GM23338 (cell line): ENCODE measurements around the gene HTR6. TPM values are rescaled to one million over a fixed set of nuclear protein-coding genes. Genes with fewer than 3 reads are reported as not detected.

Experiments
- ATAC-seq: fragments of 200-7000 bp; cut with Tn5 transposase; 3 replicates; pipeline ENCODE4 v1.9.1; 2020
- DNase-seq: peaks from one replicate; pipeline ENCODE4 v3.0.0-alpha.2; 2015; ENCODE audit warnings: low spot score
- H2AFZ ChIP-seq: fragments of 200-600 bp; sonication (generic); 2 replicates; pipeline ENCODE4 v1.8.0; 2016; ENCODE audit warnings: antibody characterized with exemption, mild to moderate bottlenecking, moderate library complexity
- H3F3A ChIP-seq: fragments of 200-600 bp; sonication (generic); replicated peaks from 2 replicates; pipeline ENCODE4 v1.8.0; 2017; ENCODE audit warnings: antibody characterized with exemption, mixed run types, low read depth
- H3K27ac ChIP-seq: fragments of 200-600 bp; sonication (generic); 2 replicates; pipeline ENCODE4 v1.6.1; 2016; ENCODE audit warnings: low read depth
- H3K27me3 ChIP-seq: fragments of 200-600 bp; sonication (generic); 2 replicates; pipeline ENCODE4 v1.8.0; 2016; ENCODE audit warnings: mild to moderate bottlenecking, mixed run types, moderate library complexity; ENCODE audit not compliant: insufficient read depth
- H3K36me3 ChIP-seq: fragments of 200-600 bp; sonication (generic); 2 replicates; pipeline ENCODE4 v1.8.0; 2016; ENCODE audit warnings: mild to moderate bottlenecking; ENCODE audit not compliant: insufficient read depth
- H3K4me1 ChIP-seq: fragments of 200-600 bp; sonication (generic); 2 replicates; pipeline ENCODE4 v1.8.0; 2016; ENCODE audit warnings: mild to moderate bottlenecking, moderate library complexity; ENCODE audit not compliant: insufficient read depth
- H3K4me2 ChIP-seq: fragments of 200-600 bp; sonication (generic); 2 replicates; pipeline ENCODE4 v1.7.1; 2017; ENCODE audit warnings: mixed run types
- H3K4me3 ChIP-seq: fragments of 200-600 bp; sonication (generic); 2 replicates; pipeline ENCODE4 v1.6.1; 2016; ENCODE audit warnings: mixed run types
- H3K79me2 ChIP-seq: fragments of 200-600 bp; sonication (generic); replicated peaks from 2 replicates; pipeline ENCODE4 v1.8.0; 2017; ENCODE audit warnings: mild to moderate bottlenecking; ENCODE audit not compliant: insufficient read depth
- H3K9me2 ChIP-seq: fragments of 200-600 bp; sonication (generic); 2 replicates; pipeline ENCODE4 v1.8.0; 2017; ENCODE audit not compliant: insufficient read depth
- H4K20me1 ChIP-seq: fragments of 200-600 bp; sonication (generic); replicated peaks from 2 replicates; pipeline ENCODE4 v1.8.0; 2017; ENCODE audit warnings: mild to moderate bottlenecking; ENCODE audit not compliant: insufficient read depth
- H3K27ac Mint-ChIP-seq: 2 replicates; pipeline ENCODE4 v1.8.0; 2020; ENCODE audit warnings: inconsistent platforms, mild to moderate bottlenecking, moderate library complexity, mixed read lengths
- H3K27me3 Mint-ChIP-seq: 3 replicates; pipeline ENCODE4 v1.8.0; 2022; ENCODE audit warnings: low read depth, mild to moderate bottlenecking, moderate library complexity, mixed read lengths, inconsistent platforms; ENCODE audit not compliant: insufficient read depth, poor library complexity
- H3K36me3 Mint-ChIP-seq: 3 replicates; pipeline ENCODE4 v1.8.0; 2021; ENCODE audit warnings: low read depth, mild to moderate bottlenecking, inconsistent platforms, moderate library complexity, mixed read lengths
- H3K4me1 Mint-ChIP-seq: 3 replicates; pipeline ENCODE4 v1.8.0; 2020; ENCODE audit warnings: mild to moderate bottlenecking, inconsistent platforms, mixed read lengths
- H3K4me3 Mint-ChIP-seq: 3 replicates; pipeline ENCODE4 v1.8.0; 2021; ENCODE audit warnings: moderate library complexity, mild to moderate bottlenecking, inconsistent platforms, mixed read lengths
- H3K9me3 Mint-ChIP-seq: 3 replicates; pipeline ENCODE4 v1.8.0; 2020; ENCODE audit warnings: moderate library complexity, mild to moderate bottlenecking, inconsistent platforms, mixed read lengths
- CREB1 ChIP-seq: fragments of 250-450 bp; sonication (Bioruptor Pico); IDR thresholded peaks from 2 replicates; pipeline ENCODE4 v1.5.0; 2020; ENCODE audit warnings: low read depth, mild to moderate bottlenecking, moderate library complexity
- CTCF ChIP-seq, 2 experiments: fragments of 200-600 bp in 1 of 2; sonication (generic) in 1 of 2; conservative IDR thresholded peaks; 2 replicates each; pipeline versions ENCODE4 v1.5.1 to v1.6.1; 2016 to 2017; ENCODE audit warnings: antibody characterized with exemption in 2 of 2, low read depth in 2 of 2, mild to moderate bottlenecking in 2 of 2, moderate library complexity in 1 of 2
- ETS1 ChIP-seq: IDR thresholded peaks from 2 replicates; pipeline ENCODE4 v1.6.1; 2016; ENCODE audit warnings: antibody characterized with exemption
- EZH2 ChIP-seq: fragments of 200-600 bp; sonication (generic); IDR thresholded peaks from one replicate; pipeline ENCODE4 v1.8.0; 2017; ENCODE audit warnings: antibody characterized with exemption, mild to moderate bottlenecking, low read depth; ENCODE audit not compliant: unreplicated experiment
- EZH2phosphoT487 ChIP-seq: fragments of 200-600 bp; sonication (generic); IDR thresholded peaks from one replicate; pipeline ENCODE4 v1.8.1; 2018; ENCODE audit warnings: antibody characterized with exemption; ENCODE audit not compliant: unreplicated experiment
- JUNB ChIP-seq: IDR thresholded peaks from one replicate; pipeline ENCODE4 v1.6.1; 2016; ENCODE audit warnings: antibody characterized with exemption; ENCODE audit not compliant: unreplicated experiment
- NANOG ChIP-seq: IDR thresholded peaks from 2 replicates; pipeline ENCODE4 v1.6.1; 2016; ENCODE audit warnings: antibody characterized with exemption, borderline replicate concordance
- POLR2AphosphoS5 ChIP-seq: IDR thresholded peaks from 2 replicates; pipeline ENCODE4 v1.6.1; 2016; ENCODE audit warnings: antibody characterized with exemption, low read depth
- REST ChIP-seq: IDR thresholded peaks from one replicate; pipeline ENCODE4 v1.6.1; 2018; ENCODE audit warnings: antibody characterized with exemption; ENCODE audit not compliant: unreplicated experiment
- STAT1 ChIP-seq: IDR thresholded peaks from one replicate; pipeline ENCODE4 v1.6.1; 2016; ENCODE audit warnings: antibody characterized with exemption; ENCODE audit not compliant: unreplicated experiment
- ZNF114 ChIP-seq: fragments of 250-450 bp; sonication (Bioruptor Pico); IDR thresholded peaks from 2 replicates; pipeline ENCODE4 v1.5.0; 2020; ENCODE audit warnings: mild to moderate bottlenecking, moderate library complexity
- ZNF331 ChIP-seq: fragments of 250-450 bp; sonication (Bioruptor Pico); IDR thresholded peaks from 2 replicates; pipeline ENCODE4 v1.5.0; 2020; ENCODE audit warnings: low read depth, mild to moderate bottlenecking, moderate library complexity
- polyA plus RNA-seq: library from polyadenylated mRNA; unstranded; fragments of >200 nt; fragmentation: Nextera tagmentation; extraction: Ambion mirVana; gene quantifications from 2 replicates; pipeline ENCODE4 v1.2.1, GENCODE V29; 2016
- total RNA-seq: library from RNA; depleted of rRNA; stranded (reverse); fragments of >200 nt; shearing (Covaris generic); gene quantifications from 2 replicates; pipeline ENCODE4 v1.2.3, GENCODE V29; 2014

The HTR6 gene
- total and polyA plus RNA-seq, 2 experiments from 2014 or later: 0.26 to 0.66 TPM

- peaks cover 36% of the 10 kb centered on the region for H3K27me3 Mint-ChIP-seq
- H3K27ac ChIP-seq: no peak overlapping the region
- no peak for TF ChIP-seq CREB1 (CRISPR knock-in tag)
- TF ChIP-seq POLR2AphosphoS5: no peak
- no peak for TF ChIP-seq CTCF (conservative IDR thresholded peaks at IDR 0.05; ENCODE audit: low read depth in 2 of 2)
- no peak for TF ChIP-seq NANOG
- TF ChIP-seq ETS1: no peak
These were observed 4.2 kb downstream of the HTR6 start for GRCh38 chr1:19668888-19669287.

DNA sequence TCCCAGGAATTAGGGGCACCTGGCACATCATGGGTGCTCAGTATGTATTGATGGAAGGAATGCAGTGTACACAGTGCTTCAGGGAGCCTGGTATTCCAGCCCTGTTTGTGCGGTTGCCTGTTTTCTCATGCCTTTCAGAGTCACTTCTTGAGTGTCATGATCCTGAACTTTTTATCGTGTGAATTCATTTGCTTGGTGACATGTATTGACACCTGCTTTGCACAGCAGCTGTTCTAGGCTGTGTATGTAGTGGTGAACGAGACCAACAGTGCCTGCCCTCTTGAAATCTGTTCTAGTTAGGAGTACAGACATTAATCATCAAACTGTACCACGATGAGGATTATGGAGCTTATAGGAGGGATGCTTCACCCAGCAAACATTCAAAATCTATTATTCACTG lies 6.1 kb downstream of the HTR6 start:
- Histone ChIP-seq H3F3A (0 out of 2 replicates have a peak, but pooled peaks cover 2% of the 10 kb centered on the region), H3K27ac (no peak overlapping the region), H2AFZ (no peak overlapping the region), H3K27me3 (peaks cover 20% of the 10 kb centered on the region), H3K9me2 (no peaks in the 10 kb centered on the region), H3K4me2 (no peak overlapping the region), H3K4me1 (no peaks in the 10 kb centered on the region), H3K4me3 (no peak overlapping the region), H3K36me3 (no peaks in the 10 kb centered on the region), H4K20me1 (0 out of 2 replicates have a peak, but pooled peaks cover 3% of the 10 kb centered on the region), H3K79me2 (no peaks in the 10 kb centered on the region)
- DNase-seq (no peak), ATAC-seq (no peak)
- Mint-ChIP-seq H3K4me1 (peaks cover 7% of the 10 kb centered on the region; the same call in 2 of the 3 replicates), H3K9me3 (no peaks in the 10 kb centered on the region; the same call in 2 of the 3 replicates), H3K27ac (no peak overlapping the region), H3K27me3 (peaks cover 26% of the 10 kb centered on the region), H3K4me3 (no peak overlapping the region), H3K36me3 (peaks cover 5% of the 10 kb centered on the region; the same call in 1 of the 3 replicates)
- TF ChIP-seq REST: no peak
- TF ChIP-seq ZNF114 (CRISPR knock-in tag): no peak
- TF ChIP-seq EZH2: no peak
- no peak for TF ChIP-seq ETS1
- TF ChIP-seq POLR2AphosphoS5: no peak
- TF ChIP-seq CTCF (conservative IDR thresholded peaks at IDR 0.05; ENCODE audit: low read depth in 2 of 2): no peak
- TF ChIP-seq EZH2phosphoT487: no peak
- no peak for TF ChIP-seq NANOG
- no peak for TF ChIP-seq STAT1
- no peak for TF ChIP-seq ZNF331
- TF ChIP-seq CREB1 (CRISPR knock-in tag): no peak
- no peak for TF ChIP-seq JUNB

More at GRCh38 chr1:19668888-19669287, 4.2 kb downstream of the HTR6 start:
- Mint-ChIP-seq H3K9me3 (no peaks in the 10 kb centered on the region; the same call in 2 of the 3 replicates), H3K27ac (no peak overlapping the region), H3K4me3 (no peak overlapping the region), H3K36me3 (peaks cover 5% of the 10 kb centered on the region; the same call in 1 of the 3 replicates), H3K4me1 (peaks cover 7% of the 10 kb centered on the region; the same call in 2 of the 3 replicates)
- no peak overlapping the region for H3K4me3 ChIP-seq
- 0 out of 2 replicates have a peak, but pooled peaks cover 6% of the 10 kb centered on the region for H3F3A ChIP-seq
- ATAC-seq (no peak), DNase-seq (no peak)
- H3K9me2 ChIP-seq: no peaks in the 10 kb centered on the region
- H3K36me3 ChIP-seq: no peaks in the 10 kb centered on the region
- no peaks in the 10 kb centered on the region for H3K4me1 ChIP-seq
- H2AFZ ChIP-seq: no peak overlapping the region
- no peaks in the 10 kb centered on the region for H3K79me2 ChIP-seq
- 0 out of 2 replicates have a peak, but pooled peaks cover 3% of the 10 kb centered on the region for H4K20me1 ChIP-seq
- H3K4me2 ChIP-seq: no peak overlapping the region
- H3K27me3 ChIP-seq: peaks cover 37% of the 10 kb centered on the region
